Subcutaneous adipose tissue (tissue), 4 donors: Measurements from ENCODE around the gene ATAD3C. TPM values are rescaled to one million over a fixed set of nuclear protein-coding genes. Genes with fewer than 3 reads are reported as not detected.

Experiments
- CTCF ChIP-seq: fragments of 450-650 bp; IDR thresholded peaks from one replicate; pipeline ENCODE4 v1.5.1; 2016; ENCODE audit warnings: low read depth, mild to moderate bottlenecking, control low read depth, antibody characterized with exemption, moderate library complexity
- total RNA-seq, 4 donors: library from RNA; depleted of rRNA; stranded (reverse); fragments of >200 nt; gene quantifications; one replicate each; pipeline ENCODE4 v1.1.0, GENCODE V29; 2016

Gene ATAD3C
- total RNA-seq, 4 donors from 2014 or later, result 0.19 TPM; not detected in 3

GRCh38 chr1:1406101-1406820 is 43.2 kb upstream of the ATAD3C start:
- no peak for TF ChIP-seq CTCF

GRCh38 chr1:1406821-1407635 is 42.5 kb upstream of the ATAD3C start, which contains the start of gene MRPL20:
Gene MRPL20 (minus strand): TSS chr1:1407293. CDS start chr1:1407217, 76 bp downstream.
- TF ChIP-seq CTCF, result no peak

- no peak for TF ChIP-seq CTCF
Observed at GRCh38 chr1:1407636-1408318, 41.7 kb upstream of the ATAD3C start.

GRCh38 chr1:1411626-1412025 is 37.9 kb upstream of the ATAD3C start:
- TF ChIP-seq CTCF, result no peak

- no peak for TF ChIP-seq CTCF
Observed at GRCh38 chr1:1415751-1416150, 33.7 kb upstream of the ATAD3C start.

- TF ChIP-seq CTCF, result no peak
Observed at GRCh38 chr1:1418464-1419362, 30.8 kb upstream of the ATAD3C start.
